Mononuclear cell (primary cell): Measurements from ENCODE around the gene FAM111B. TPM values are rescaled to one million over a fixed set of nuclear protein-coding genes. Genes with fewer than 3 reads are reported as not detected.
"Not testable (repeated sequence)": the region's sequence is repeated elsewhere in the genome, so short reads cannot be mapped to it uniquely, and the experiment has no call there.

Experiments
- H3K27me3 ChIP-seq: 2 replicates; pipeline ENCODE4 v1.6.0; 2011; ENCODE audit warnings: low read length, control low read depth; ENCODE audit not compliant: insufficient read depth
- H3K4me1 ChIP-seq: 2 replicates; pipeline ENCODE4 v1.5.1; 2011; ENCODE audit warnings: mild to moderate bottlenecking, low read length, control low read depth; ENCODE audit not compliant: insufficient read depth
- H3K4me3 ChIP-seq: 2 replicates; pipeline ENCODE4 v1.5.1; 2011; ENCODE audit warnings: mild to moderate bottlenecking, low read length, moderate library complexity
- H3K9me3 ChIP-seq: 2 replicates; pipeline ENCODE4 v1.5.1; 2011; ENCODE audit warnings: low read depth, mild to moderate bottlenecking, control low read depth, low read length
- total RNA-seq: library from RNA; depleted of rRNA; stranded (reverse); fragments of >200 nt; gene quantifications from one replicate; pipeline ENCODE4 v1.2.3, GENCODE V29; 2012

The FAM111B gene
- total RNA-seq, 1 donor = 3.3 TPM

DNA sequence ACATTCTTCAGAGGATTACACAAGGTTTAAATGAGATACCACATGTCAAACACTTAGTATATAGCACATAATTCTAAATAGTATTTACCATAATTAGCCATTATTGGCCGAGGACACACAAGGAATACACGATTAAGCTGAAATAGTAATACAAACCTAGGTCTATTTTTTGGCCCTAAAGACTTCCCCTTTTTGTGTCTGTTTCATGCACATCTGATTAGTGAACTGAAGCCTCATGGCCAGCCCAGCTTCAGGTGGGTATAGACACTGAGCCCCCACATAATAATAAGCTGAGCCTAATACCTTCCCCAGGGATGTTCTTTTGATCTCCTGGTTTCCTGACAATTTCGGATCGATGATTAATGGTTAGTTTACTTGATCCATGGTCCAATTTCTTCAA, 18.9 kb upstream of the FAM111B start:
- Histone ChIP-seq H3K9me3 (no peaks in the 10 kb centered on the region), H3K4me3 (no peak overlapping the region), H3K27me3 (no peaks in the 10 kb centered on the region), H3K4me1 (no peaks in the 10 kb centered on the region)

DNA sequence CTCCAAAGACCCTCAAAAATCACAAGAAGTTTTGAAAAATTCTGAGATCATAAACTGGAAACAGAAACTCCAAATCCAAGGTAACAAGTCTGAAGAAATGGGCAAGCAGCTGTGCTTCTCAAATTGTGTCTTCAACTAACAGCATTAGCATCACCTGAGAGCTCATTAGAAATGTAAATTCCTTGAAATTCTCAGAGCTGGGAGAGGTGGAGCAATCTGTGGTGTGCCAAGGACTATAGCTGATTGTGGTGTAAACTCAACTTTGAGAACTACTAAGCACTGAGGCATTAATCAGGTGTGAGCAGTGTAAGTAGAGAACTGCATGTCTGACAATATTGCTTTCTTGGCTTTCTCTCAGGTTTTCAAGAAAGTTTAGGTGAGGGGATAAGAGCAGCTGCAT, 13.5 kb upstream of the FAM111B start:
- not testable (repeated sequence) for H3K9me3 ChIP-seq, H3K27me3 ChIP-seq, H3K4me3 ChIP-seq, H3K4me1 ChIP-seq

DNA sequence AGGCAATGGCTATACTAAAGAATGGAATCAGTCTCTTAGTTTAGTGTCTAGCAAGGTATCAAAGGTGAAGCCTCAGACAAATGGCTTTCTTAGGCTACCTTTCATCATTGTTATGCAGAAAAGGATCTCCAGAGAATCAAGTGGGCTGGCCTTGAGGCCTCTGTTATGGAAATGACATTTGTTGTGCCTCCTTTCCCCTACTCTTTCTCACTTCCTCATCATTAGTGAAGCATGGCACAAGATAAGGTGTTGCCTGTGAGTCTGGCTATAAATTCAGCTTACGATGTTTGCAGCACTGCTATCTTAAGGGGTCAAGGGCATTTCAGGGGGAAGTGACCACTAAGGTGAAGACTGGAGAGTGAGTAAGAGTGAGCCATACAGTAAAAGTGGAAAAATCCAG, 11.8 kb upstream of the FAM111B start:
- H3K9me3 ChIP-seq, H3K27me3 ChIP-seq, H3K4me3 ChIP-seq: not testable (repeated sequence)
- peaks cover 12% of the 10 kb centered on the region for H3K4me1 ChIP-seq

DNA sequence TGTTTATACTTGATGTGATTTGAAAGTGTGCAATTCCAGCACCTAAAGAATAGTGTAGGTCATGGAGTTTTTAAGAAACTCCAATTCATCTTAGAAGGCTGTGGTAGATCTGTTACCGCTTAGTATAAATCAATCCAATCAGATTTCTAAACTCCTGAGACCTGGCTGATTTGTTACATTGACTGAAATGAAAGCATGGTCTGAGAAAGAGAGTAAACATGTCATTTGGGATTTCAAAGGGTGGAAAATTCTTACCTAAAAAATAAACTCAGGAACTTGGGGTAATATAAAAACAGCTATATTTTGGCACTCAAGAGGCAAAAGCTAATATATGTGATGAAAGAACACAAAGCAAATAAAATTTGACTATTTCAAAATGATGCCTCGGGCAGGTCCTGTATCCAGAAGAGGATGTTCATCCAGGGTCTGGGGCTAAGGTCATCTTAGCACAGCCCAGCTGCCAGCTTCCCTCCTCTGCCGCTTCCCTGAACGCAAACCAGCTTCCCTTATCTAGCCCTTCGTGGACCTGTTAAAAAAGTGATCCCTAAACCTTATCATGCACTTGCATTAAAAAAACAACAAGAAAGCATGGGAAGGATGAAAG, 11.0 kb upstream of the FAM111B start:
- not testable (repeated sequence) for H3K9me3 ChIP-seq, H3K27me3 ChIP-seq, H3K4me3 ChIP-seq
- peaks cover 12% of the 10 kb centered on the region for H3K4me1 ChIP-seq

DNA sequence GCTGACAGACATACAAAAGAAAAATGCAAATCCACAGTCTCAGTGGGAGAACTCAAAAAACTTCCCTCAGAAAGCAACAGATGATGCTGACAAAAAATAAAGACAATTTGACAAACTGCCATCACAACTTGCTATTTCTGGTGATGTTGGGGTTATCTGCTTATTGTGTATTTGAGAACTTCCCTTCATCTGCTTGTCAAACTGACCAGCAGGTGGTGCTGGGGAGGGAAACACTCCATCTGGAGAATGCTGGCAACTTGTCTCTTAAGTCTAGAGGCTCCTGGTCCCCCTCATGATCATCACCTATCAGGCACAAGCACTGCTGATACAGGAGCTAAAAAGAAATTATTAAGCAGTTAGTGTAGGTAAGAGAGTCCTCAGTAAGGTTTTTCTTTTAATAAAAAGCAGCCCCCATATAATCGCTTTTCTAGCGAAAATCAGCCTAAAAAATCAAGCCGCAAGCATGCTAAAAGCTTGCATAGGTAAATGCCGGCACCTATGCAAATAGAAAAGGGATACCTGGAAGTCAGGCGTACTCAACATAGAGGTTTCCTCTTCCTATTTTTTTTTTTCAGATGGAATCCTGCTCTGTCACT, 9.8 kb upstream of the FAM111B start:
- no peaks in the 10 kb centered on the region for H3K9me3 ChIP-seq
- H3K4me3 ChIP-seq = no peak overlapping the region

DNA sequence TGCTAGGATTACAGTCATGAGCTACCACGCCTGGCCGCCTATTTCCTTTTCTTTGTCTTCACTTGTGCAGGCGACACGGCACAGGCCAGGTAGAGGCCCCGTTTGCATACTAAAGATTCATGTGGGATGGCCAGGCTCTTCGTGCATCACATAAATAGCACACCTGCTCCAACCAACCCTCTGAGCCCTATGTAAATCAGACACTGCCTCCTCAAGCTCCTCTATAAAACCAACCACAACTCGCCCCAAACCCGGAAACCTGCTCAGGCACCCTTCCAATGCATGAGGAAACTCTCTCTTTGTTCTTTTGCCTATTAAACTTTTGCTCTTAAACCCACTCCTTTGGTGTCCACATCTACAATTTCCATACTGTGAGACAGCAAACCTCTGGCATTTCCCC, 9.1 kb upstream of the FAM111B start:
- not testable (repeated sequence) for H3K4me3 ChIP-seq, H3K27me3 ChIP-seq, H3K9me3 ChIP-seq
- peaks cover 22% of the 10 kb centered on the region for H3K4me1 ChIP-seq

More for the DNA sequence above, 9.8 kb upstream of the FAM111B start:
- H3K4me1 ChIP-seq = peaks cover 20% of the 10 kb centered on the region
- no peaks in the 10 kb centered on the region for H3K27me3 ChIP-seq

DNA sequence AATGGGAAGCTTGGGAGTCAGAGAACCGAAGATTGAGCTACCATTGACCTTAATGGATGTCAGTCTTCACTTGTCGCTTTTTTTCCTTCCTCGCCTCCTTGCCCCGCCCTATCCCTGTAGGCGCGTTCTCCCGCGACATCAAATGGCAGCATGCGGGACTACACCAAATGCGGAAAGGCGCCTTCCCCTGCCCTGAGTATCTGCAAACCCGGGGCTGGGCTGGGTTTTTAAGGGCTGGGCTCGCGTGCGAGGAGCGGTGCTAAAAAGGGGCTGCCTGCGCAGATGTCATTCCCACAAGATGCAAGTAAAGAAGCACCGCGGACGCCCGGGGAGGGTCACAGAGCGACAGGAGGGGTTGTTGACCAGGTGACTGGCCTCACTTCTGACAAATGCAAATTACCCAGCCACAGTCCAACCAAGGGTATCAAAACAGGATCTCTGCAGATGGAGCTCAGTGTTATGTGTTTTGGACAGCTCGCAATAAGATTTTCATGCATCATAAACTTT, 4.7 kb upstream of the FAM111B start:
- Histone ChIP-seq H3K27me3 (no peaks in the 10 kb centered on the region), H3K9me3 (no peaks in the 10 kb centered on the region), H3K4me3 (peak overlapping the region; percentile 36), H3K4me1 (peaks cover 35% of the 10 kb centered on the region)

DNA sequence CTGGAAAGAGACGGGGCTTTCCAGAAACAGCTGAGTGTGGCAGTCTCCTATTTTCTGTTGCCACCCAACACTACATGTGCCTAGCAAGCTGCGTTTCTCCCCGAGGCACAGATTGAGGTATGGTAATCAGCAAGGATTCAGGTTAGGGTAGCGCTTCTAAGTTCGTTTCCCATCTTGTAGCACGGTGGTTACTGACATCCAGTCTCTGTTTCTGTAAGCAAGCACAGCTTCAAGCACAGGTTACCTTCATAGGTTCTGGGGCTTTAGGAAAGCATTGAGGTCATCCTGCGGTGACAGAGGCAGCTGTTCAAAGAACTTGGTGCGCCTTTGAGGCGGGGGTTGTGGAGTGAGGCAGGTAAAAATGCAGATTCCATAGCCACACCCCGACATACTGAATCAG, 684 bp downstream of the FAM111B start:
- H3K4me3 ChIP-seq, H3K9me3 ChIP-seq, H3K27me3 ChIP-seq: not testable (repeated sequence)
- H3K4me1 ChIP-seq = peaks cover 26% of the 10 kb centered on the region

DNA sequence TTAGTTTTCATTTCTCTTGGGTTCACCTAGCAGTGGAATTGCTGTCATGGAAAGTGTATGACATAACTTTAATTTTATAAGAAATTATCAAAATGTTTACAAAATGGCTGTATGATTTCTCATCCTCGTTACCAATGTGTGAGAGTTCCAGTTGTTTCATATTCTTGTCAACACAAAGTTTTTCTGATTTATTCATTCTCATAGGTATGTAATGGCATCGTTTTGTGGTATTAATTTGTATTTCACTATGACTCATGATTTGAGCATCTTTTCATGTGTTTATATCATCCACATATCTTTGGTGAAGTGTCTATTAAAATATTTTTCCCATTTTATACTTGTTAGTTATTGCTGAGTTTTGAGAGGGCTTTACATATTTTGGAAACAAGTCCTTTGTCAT, 5.5 kb downstream of the FAM111B start:
- Histone ChIP-seq H3K4me1 (peaks cover 11% of the 10 kb centered on the region), H3K27me3 (no peaks in the 10 kb centered on the region), H3K9me3 (peaks cover 1% of the 10 kb centered on the region), H3K4me3 (no peak overlapping the region)

DNA sequence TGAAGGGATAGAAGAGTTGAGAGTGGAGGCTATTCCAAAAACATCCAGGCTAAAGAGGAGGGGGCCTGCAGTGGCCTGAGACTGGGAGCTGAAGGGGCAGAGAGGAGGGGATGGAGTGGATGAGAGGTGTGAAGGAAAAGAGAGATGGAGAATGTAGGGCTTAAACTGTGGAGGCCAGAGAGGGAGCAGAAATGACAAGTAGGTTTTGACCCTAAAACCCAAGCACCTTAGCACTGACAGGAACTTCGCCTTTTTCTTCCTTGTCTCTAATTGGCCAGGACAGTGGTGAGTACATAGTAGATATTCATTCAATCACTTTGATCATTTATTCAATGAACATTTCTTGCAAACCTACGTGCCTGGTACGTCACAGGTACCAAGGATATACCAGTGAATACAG, 7.3 kb downstream of the FAM111B start:
- H3K27me3 ChIP-seq = no peaks in the 10 kb centered on the region
- H3K4me1 ChIP-seq = no peaks in the 10 kb centered on the region
- H3K9me3 ChIP-seq = peaks cover 20% of the 10 kb centered on the region
- no peak overlapping the region for H3K4me3 ChIP-seq

DNA sequence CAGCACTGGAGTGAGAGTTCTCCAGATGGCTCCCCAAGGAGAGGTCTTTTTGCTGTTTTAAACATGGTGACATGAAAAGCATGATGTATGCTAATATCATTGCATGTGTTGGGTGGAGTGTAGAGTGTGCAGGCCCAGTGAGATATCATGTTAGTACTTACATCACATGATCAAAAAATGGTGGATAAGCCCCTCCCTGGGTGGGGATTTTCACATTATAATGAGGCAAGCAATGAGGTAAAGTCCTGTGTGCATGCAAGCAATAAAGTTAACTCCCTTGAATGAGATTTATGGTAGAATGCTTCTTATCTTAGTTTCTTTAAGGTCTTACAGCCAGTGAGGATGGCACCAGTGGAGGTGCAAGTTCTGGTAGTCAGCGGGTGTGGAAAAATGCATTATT, 8.5 kb downstream of the FAM111B start:
- H3K27me3 ChIP-seq = no peaks in the 10 kb centered on the region
- H3K9me3 ChIP-seq = peaks cover 20% of the 10 kb centered on the region
- H3K4me3 ChIP-seq = no peak overlapping the region
- H3K4me1 ChIP-seq = no peaks in the 10 kb centered on the region

DNA sequence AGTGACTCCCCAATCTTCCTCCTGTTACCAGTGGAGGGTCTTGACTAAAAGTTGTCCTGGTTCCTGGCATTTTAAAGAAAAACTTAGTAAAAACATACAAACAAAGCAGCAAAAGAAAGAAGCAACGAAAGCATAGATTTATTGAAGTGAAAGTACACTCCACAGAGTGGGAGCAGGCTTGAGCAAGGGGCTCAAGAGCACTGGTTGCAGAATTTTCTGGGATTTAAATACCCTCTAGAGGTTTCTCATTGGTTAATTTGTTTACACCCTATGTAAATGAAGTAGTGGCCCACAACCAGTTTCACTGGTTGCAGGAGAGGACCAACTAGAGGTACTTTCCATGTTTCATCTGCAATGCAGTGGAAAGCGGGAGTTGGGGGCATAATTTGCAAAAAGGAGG, 10.7 kb downstream of the FAM111B start:
- H3K27me3 ChIP-seq = no peaks in the 10 kb centered on the region
- no peaks in the 10 kb centered on the region for H3K4me1 ChIP-seq
- H3K4me3 ChIP-seq = no peak overlapping the region
- peaks cover 20% of the 10 kb centered on the region for H3K9me3 ChIP-seq

DNA sequence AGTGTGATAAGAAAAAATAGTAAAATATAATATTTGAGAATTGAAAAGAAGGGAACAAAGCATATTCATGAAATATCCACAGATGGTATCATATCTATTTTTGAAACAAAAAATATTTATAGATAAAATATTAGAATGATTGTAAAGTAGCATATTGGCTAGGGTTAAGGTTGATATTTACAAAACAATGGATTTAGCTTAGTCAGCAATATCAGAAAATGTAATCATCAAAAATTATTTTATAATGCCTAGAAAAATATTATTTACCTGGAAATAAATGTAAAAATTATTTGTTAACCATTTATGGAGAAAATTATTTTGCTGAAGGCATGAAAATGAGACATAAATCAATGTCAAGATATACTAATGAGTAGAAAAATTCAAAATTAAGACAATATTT, 12.8 kb downstream of the FAM111B start:
- H3K4me3 ChIP-seq = no peak overlapping the region
- H3K4me1 ChIP-seq = no peaks in the 10 kb centered on the region
- peaks cover 20% of the 10 kb centered on the region for H3K9me3 ChIP-seq
- H3K27me3 ChIP-seq = no peaks in the 10 kb centered on the region

DNA sequence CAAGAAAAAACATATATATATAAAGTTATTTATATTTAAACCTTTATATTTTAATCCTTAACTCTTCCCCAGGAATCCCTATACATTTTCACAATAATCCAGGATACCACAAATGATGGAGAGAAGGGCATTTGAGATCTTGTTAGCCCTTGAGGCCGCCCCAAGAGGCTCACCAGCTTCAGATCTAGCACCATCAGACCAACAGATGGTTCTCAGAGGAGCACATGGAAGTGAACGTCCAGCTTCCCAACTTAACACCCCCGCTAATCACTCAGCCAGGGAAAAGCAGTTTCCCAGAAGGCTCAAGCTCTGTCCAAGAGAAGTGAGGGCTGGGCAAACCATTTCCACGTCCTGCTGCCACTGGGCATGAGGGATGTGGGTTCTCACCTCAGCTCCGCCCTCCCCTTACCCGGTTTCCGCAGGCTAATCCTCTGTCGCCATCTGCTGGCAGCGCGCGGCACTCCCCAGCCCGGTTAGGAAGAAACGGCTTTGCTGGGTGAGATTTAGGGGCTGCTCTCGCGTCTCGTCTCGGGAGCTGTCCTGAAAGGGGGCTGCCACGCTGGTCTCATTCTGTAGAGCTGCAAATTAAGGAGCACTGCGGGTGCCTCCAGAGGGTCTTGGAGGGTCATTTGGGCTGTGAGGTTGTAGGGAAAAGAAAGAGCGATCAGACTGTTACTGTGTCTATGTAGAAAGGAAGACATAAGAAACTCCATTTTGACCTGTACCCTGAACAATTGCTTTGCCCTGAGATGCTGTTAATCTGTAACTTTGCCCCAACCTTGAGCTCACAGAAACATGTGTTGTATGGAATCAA, 28.8 kb downstream of the FAM111B start:
- Histone ChIP-seq H3K4me1 (peaks cover 7% of the 10 kb centered on the region), H3K9me3 (peaks cover 7% of the 10 kb centered on the region), H3K4me3 (no peak overlapping the region), H3K27me3 (no peaks in the 10 kb centered on the region)

DNA sequence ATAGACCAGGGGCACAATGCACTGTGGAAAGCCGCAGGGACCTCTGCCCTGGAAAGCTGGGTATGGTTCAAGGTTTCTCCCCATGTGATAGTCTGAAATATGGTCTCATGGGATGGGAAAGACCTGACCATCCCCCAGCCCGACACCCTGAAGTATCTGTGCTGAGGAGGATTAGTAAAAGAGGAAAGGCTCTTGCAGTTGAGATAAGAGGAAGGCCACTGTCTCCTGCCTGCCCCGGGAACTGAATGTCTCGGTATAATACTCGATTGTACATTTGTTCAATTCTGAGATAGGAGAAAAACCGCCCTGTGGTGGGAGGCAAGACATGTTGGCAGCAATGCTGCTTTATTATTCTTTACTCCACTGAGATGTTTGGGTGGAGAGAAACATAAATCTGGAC, 29.5 kb downstream of the FAM111B start:
- not testable (repeated sequence) for H3K27me3 ChIP-seq, H3K4me3 ChIP-seq, H3K9me3 ChIP-seq
- peaks cover 11% of the 10 kb centered on the region for H3K4me1 ChIP-seq
